Measurements from ENCODE around the gene NUTM2G.
"Not testable (repeated sequence)": the region's sequence is repeated elsewhere in the genome, so short reads cannot be mapped to it uniquely, and the experiment has no call there.

DNA sequence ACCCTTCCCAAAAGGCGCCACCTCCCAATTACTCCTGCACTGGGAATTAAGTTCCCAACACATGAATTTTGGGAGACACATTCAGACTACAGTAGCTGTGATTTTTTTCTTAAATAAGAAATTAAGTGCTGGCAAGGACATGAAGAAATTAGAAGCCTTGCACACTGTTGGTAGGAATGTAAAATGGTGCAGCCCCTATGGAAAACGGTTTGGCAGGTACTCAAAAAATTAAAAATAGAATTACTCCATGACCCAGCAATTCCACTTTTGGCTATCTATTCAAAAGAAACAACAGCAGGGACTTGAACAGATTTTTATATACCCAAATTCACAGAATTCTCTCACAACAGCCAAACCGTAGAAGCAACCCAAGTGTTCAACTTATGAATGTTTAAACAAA is 55.5 kb downstream of the NUTM2G start:
- not testable (repeated sequence) for TF ChIP-seq CTCF, EP300 (IDR thresholded peaks at IDR 0.05)

Data from gastroesophageal sphincter (tissue), 3 donors.